Prostate gland (tissue), 2 donors: ENCODE measurements around the gene GPC5.

Experiments used
- POLR2A ChIP-seq: fragments of 450-650 bp; IDR thresholded peaks from one replicate; pipeline ENCODE4 v1.6.1; 2016; ENCODE audit warnings: antibody characterized with exemption, mild to moderate bottlenecking
- TF ChIP-seq, protein P1 (sequence below), 4 experiments: fragments of 200-600 bp in 2 of 4; fragments of 450-650 bp in 2 of 4; sonication (generic) in 2 of 4; IDR thresholded peaks; 1 replicate in 3 of 4; 2 replicates in 1 of 4; pipeline ENCODE4 v1.5.1; 2016 to 2019; ENCODE audit warnings: antibody characterized with exemption in 4 of 4, mild to moderate bottlenecking in 2 of 4, moderate library complexity in 2 of 4

DNA sequence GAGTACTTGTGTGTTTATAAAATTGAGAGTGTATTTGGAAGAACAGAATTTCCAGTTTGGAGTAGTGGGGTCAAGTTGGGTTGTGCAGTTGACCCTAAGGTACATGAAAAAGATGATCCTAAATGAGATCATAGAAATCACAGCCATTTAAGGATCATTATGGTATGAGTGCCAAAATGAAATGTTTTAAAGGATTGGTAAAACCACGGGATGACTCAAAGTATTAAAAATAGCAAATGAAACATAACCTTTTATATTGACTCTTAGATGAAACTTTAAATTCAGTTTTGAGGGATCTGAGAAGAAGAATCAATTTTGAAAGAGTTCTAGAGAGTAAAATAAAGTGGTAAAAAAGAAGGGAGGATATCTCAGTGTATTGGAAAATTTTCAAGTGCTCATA is 773.8 kb downstream of the GPC5 start:
- TF ChIP-seq POLR2A = no peak
- TF ChIP-seq, protein P1, sequence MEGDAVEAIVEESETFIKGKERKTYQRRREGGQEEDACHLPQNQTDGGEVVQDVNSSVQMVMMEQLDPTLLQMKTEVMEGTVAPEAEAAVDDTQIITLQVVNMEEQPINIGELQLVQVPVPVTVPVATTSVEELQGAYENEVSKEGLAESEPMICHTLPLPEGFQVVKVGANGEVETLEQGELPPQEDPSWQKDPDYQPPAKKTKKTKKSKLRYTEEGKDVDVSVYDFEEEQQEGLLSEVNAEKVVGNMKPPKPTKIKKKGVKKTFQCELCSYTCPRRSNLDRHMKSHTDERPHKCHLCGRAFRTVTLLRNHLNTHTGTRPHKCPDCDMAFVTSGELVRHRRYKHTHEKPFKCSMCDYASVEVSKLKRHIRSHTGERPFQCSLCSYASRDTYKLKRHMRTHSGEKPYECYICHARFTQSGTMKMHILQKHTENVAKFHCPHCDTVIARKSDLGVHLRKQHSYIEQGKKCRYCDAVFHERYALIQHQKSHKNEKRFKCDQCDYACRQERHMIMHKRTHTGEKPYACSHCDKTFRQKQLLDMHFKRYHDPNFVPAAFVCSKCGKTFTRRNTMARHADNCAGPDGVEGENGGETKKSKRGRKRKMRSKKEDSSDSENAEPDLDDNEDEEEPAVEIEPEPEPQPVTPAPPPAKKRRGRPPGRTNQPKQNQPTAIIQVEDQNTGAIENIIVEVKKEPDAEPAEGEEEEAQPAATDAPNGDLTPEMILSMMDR (IDR thresholded peaks at IDR 0.05) = no peak
